NT2/D1 (cell line): ENCODE measurements around the gene ALMS1.
"Not testable (repeated sequence)": the region's sequence is repeated elsewhere in the genome, so short reads cannot be mapped to it uniquely, and the experiment has no call there.

ENCODE experiments used
- DNase-seq: peaks from one replicate; pipeline ENCODE4 v3.0.0-alpha.2; 2011; ENCODE audit warnings: low read depth, low spot score
- H3K27me3 ChIP-seq: 2 replicates; pipeline ENCODE4 v1.6.0; 2011; ENCODE audit warnings: mild to moderate bottlenecking; ENCODE audit not compliant: insufficient read length, insufficient read depth
- H3K36me3 ChIP-seq: 2 replicates; pipeline ENCODE4 v1.6.1; 2011; ENCODE audit warnings: mild to moderate bottlenecking, low read length, mixed read lengths; ENCODE audit not compliant: insufficient read depth, insufficient read length
- H3K4me1 ChIP-seq: 2 replicates; pipeline ENCODE4 v1.5.1; 2011; ENCODE audit not compliant: insufficient read depth, insufficient read length
- H3K4me3 ChIP-seq: 2 replicates; pipeline ENCODE4 v1.5.1; 2011; ENCODE audit warnings: low read depth; ENCODE audit not compliant: insufficient read length
- H3K9ac ChIP-seq: 2 replicates; pipeline ENCODE4 v1.6.0; 2011; ENCODE audit warnings: low read depth; ENCODE audit not compliant: insufficient read length
- H3K9me3 ChIP-seq: 2 replicates; pipeline ENCODE4 v1.5.1; 2011; ENCODE audit warnings: mild to moderate bottlenecking, low read length; ENCODE audit not compliant: insufficient read depth
- SUZ12 ChIP-seq: IDR thresholded peaks from 2 replicates; pipeline ENCODE4 v1.6.1; 2011; ENCODE audit not compliant: insufficient read length, insufficient read depth; ENCODE audit errors: extremely low read depth
- YY1 ChIP-seq: IDR thresholded peaks from 2 replicates; pipeline ENCODE4 v1.6.1; 2011; ENCODE audit not compliant: insufficient read length, insufficient read depth
- ZNF274 ChIP-seq: IDR thresholded peaks from 2 replicates; pipeline ENCODE4 v1.6.1; 2011; ENCODE audit warnings: mild to moderate bottlenecking, low read depth, low read length

ALMS1 gene

GRCh38 chr2:73636977-73637376 is 251.3 kb downstream of the ALMS1 start:
- peaks cover 22% of the 10 kb centered on the region for H3K9me3 ChIP-seq
- not testable (repeated sequence) for H3K9ac ChIP-seq, H3K4me1 ChIP-seq, H3K27me3 ChIP-seq, DNase-seq, H3K4me3 ChIP-seq, H3K36me3 ChIP-seq

- H3K4me1 ChIP-seq: no peaks in the 10 kb centered on the region
- no peak overlapping the region for H3K4me3 ChIP-seq
- H3K36me3 ChIP-seq: no peaks in the 10 kb centered on the region
- H3K27me3 ChIP-seq: no peaks in the 10 kb centered on the region
- peaks cover 22% of the 10 kb centered on the region for H3K9me3 ChIP-seq
- DNase-seq: no peak
- TF ChIP-seq YY1: no peak
- TF ChIP-seq SUZ12: no peak
- TF ChIP-seq ZNF274: no peak
- H3K9ac ChIP-seq: no peak overlapping the region
These were observed 252.8 kb downstream of the ALMS1 start for GRCh38 chr2:73638429-73638828.

- Histone ChIP-seq H3K27me3 (no peaks in the 10 kb centered on the region), H3K4me3 (no peak overlapping the region), H3K9me3 (peaks cover 22% of the 10 kb centered on the region), H3K36me3 (no peaks in the 10 kb centered on the region), H3K4me1 (no peaks in the 10 kb centered on the region), H3K9ac (no peak overlapping the region)
- no peak for TF ChIP-seq ZNF274
- no peak for TF ChIP-seq SUZ12
- no peak for TF ChIP-seq YY1
- DNase-seq: no peak
These were observed 254.9 kb downstream of the ALMS1 start for GRCh38 chr2:73640511-73640911.

- Histone ChIP-seq H3K27me3 (no peaks in the 10 kb centered on the region), H3K9me3 (peaks cover 22% of the 10 kb centered on the region), H3K36me3 (no peaks in the 10 kb centered on the region), H3K9ac (no peak overlapping the region), H3K4me3 (no peak overlapping the region), H3K4me1 (no peaks in the 10 kb centered on the region)
- DNase-seq: no peak
- TF ChIP-seq ZNF274 (no peak), YY1 (no peak), SUZ12 (no peak)
These were observed 255.5 kb downstream of the ALMS1 start for GRCh38 chr2:73640946-73641766.

- no peaks in the 10 kb centered on the region for H3K4me1 ChIP-seq
- no peak overlapping the region for H3K4me3 ChIP-seq
- no peak for TF ChIP-seq ZNF274
- TF ChIP-seq YY1: no peak
- no peak for TF ChIP-seq SUZ12
- H3K9me3 ChIP-seq: peaks cover 22% of the 10 kb centered on the region
- H3K9ac ChIP-seq: no peak overlapping the region
- H3K27me3 ChIP-seq: no peaks in the 10 kb centered on the region
- DNase-seq: no peak
- H3K36me3 ChIP-seq: no peaks in the 10 kb centered on the region
These were observed 256.1 kb downstream of the ALMS1 start for GRCh38 chr2:73641767-73642062.

GRCh38 chr2:73642338-73643018 is 256.8 kb downstream of the ALMS1 start, which contains the start of gene NAT8:
NAT8 (minus strand) TSS chr2:73642422; CDS start chr2:73641628, 794 bp downstream.
- H3K4me3 ChIP-seq: no peak within 1 kb of the TSS
- H3K4me1 ChIP-seq: no peaks in the 10 kb centered on the region
- no peaks in the 10 kb centered on the region for H3K36me3 ChIP-seq
- H3K9me3 ChIP-seq: peaks cover 21% of the 10 kb centered on the region
- H3K9ac ChIP-seq: no peak within 1 kb of the TSS
- TF ChIP-seq SUZ12 (no peak), ZNF274 (no peak), YY1 (no peak)
- no peak for DNase-seq
- no peaks in the 10 kb centered on the region for H3K27me3 ChIP-seq

- not testable (repeated sequence) for H3K4me3 ChIP-seq, H3K36me3 ChIP-seq, H3K27me3 ChIP-seq, H3K4me1 ChIP-seq, H3K9ac ChIP-seq, DNase-seq
- peaks cover 14% of the 10 kb centered on the region; the same call in 1 of the 2 replicates for H3K9me3 ChIP-seq
These were observed 262.1 kb downstream of the ALMS1 start for GRCh38 chr2:73647690-73648089.
